Endothelial cell of umbilical vein (primary cell): ENCODE measurements around the gene CARD10. TPM values are rescaled to one million over a fixed set of nuclear protein-coding genes. Genes with fewer than 3 reads are reported as not detected.

Experiments used
- BruUV-seq: library from RNA; stranded (reverse); fragments of 400-500 nt; replicated peaks from 2 replicates; lab custom pipeline; 2021; lab: Mats Ljungman, UMichigan
- CTCF ChIA-PET: fragments of 300-600, 350-600 bp; sonication (Branson Sonifier 250); formaldehyde crosslinking; loops from one replicate; lab custom pipeline; 2021; ENCODE audit warnings: antibody characterized with exemption, inconsistent platforms; lab: Charles Lee
- POLR2A ChIA-PET: fragments of 300-600, 350-600 bp; sonication (Branson Sonifier 250); formaldehyde crosslinking; loops from one replicate; lab custom pipeline; 2021; ENCODE audit warnings: antibody characterized with exemption, inconsistent platforms; lab: Charles Lee
- DNase-seq: peaks from one replicate; pipeline ENCODE4 v3.0.0-alpha.2; 2011; ENCODE audit warnings: low read depth, low spot score
- FAIRE-seq: peaks from 2 replicates; lab custom pipeline; 2011; peaks lifted over from hg19 to GRCh38; lab: Jason Lieb, UNC
- H2AFZ ChIP-seq: 2 replicates; pipeline ENCODE4 v1.6.0; 2012; ENCODE audit warnings: low read depth, low read length, control low read depth, inconsistent platforms
- H3K27ac ChIP-seq: 2 replicates; pipeline ENCODE4 v1.5.1; 2011; ENCODE audit warnings: low read depth, mild to moderate bottlenecking, control low read depth, low read length, moderate library complexity; ENCODE audit not compliant: insufficient read depth
- H3K27me3 ChIP-seq, 2 experiments: 2 replicates each; pipeline versions ENCODE4 v1.6.0 to v1.6.1; 2011; ENCODE audit warnings: low read length in 2 of 2, mixed read lengths in 1 of 2; ENCODE audit not compliant: control insufficient read depth in 2 of 2, insufficient read depth in 2 of 2
- H3K36me3 ChIP-seq, 2 experiments: 2 replicates in 1 of 2; 3 replicates in 1 of 2; pipeline ENCODE4 v1.5.1; 2011; ENCODE audit warnings: low read length in 2 of 2, mild to moderate bottlenecking in 1 of 2, moderate library complexity in 1 of 2; ENCODE audit not compliant: control insufficient read depth in 2 of 2, insufficient read depth in 2 of 2; ENCODE audit errors: extremely low read depth in 1 of 2
- H3K4me1 ChIP-seq: 3 replicates; pipeline ENCODE4 v1.5.1; 2011; ENCODE audit warnings: mild to moderate bottlenecking, low read length; ENCODE audit not compliant: control insufficient read depth, insufficient read depth; ENCODE audit errors: extremely low read depth
- H3K4me2 ChIP-seq: 2 replicates; pipeline ENCODE4 v1.6.1; 2011; ENCODE audit warnings: low read length, control low read depth, mixed read lengths; ENCODE audit not compliant: insufficient read depth
- H3K4me3 ChIP-seq, 3 experiments: fragments of 200-600 bp in 1 of 3; sonication (generic), shearing (Covaris generic) in 1 of 3; replicated peaks in 1 of 3; 2 replicates each; pipeline ENCODE4 v1.5.1; 2011 to 2016; ENCODE audit warnings: control low read depth in 3 of 3, low read length in 3 of 3, mild to moderate bottlenecking in 2 of 3, inconsistent platforms in 1 of 3, low read depth in 1 of 3, moderate library complexity in 1 of 3; ENCODE audit not compliant: insufficient read depth in 1 of 3
- H3K79me2 ChIP-seq: 2 replicates; pipeline ENCODE4 v1.6.0; 2012; ENCODE audit warnings: low read length, inconsistent platforms; ENCODE audit not compliant: control insufficient read depth, insufficient read depth
- H3K9ac ChIP-seq: replicated peaks from 2 replicates; pipeline ENCODE3; 2011; ENCODE audit warnings: low read length, control low read depth; ENCODE audit not compliant: insufficient read depth; ENCODE audit errors: extremely low read depth
- H3K9me1 ChIP-seq: replicated peaks from 3 replicates; pipeline ENCODE4 v1.6.0; 2011; ENCODE audit warnings: mild to moderate bottlenecking, low read length; ENCODE audit not compliant: control insufficient read depth, insufficient read depth; ENCODE audit errors: extremely low read depth
- H3K9me3 ChIP-seq: replicated peaks from 2 replicates; pipeline ENCODE4 v1.5.1; 2012; ENCODE audit warnings: low read length, inconsistent platforms; ENCODE audit not compliant: control insufficient read depth, insufficient read depth
- H4K20me1 ChIP-seq: replicated peaks from 2 replicates; pipeline ENCODE3; 2011; ENCODE audit warnings: mild to moderate bottlenecking, low read length; ENCODE audit not compliant: control insufficient read depth, insufficient read depth; ENCODE audit errors: extremely low read depth
- EZH2 ChIP-seq: IDR thresholded peaks from 2 replicates; pipeline ENCODE4 v1.6.1; 2012; ENCODE audit warnings: borderline replicate concordance, low read depth, mild to moderate bottlenecking, moderate library complexity, low read length, inconsistent platforms; ENCODE audit not compliant: severe bottlenecking
- FOS ChIP-seq: IDR thresholded peaks from 2 replicates; pipeline ENCODE4 v1.6.1; 2011; ENCODE audit warnings: mild to moderate bottlenecking, low read length, moderate library complexity, borderline replicate concordance; ENCODE audit not compliant: insufficient read depth
- GATA2 ChIP-seq: IDR thresholded peaks from 2 replicates; pipeline ENCODE4 v1.7.0; 2011; ENCODE audit warnings: low read depth, mild to moderate bottlenecking, moderate library complexity, mixed read lengths, low read length; ENCODE audit not compliant: insufficient read length, insufficient read depth
- JUN ChIP-seq: IDR thresholded peaks from 2 replicates; pipeline ENCODE4 v1.6.1; 2011; ENCODE audit warnings: borderline replicate concordance, low read depth; ENCODE audit not compliant: insufficient read length, insufficient read depth
- MAX ChIP-seq: IDR thresholded peaks from 2 replicates; pipeline ENCODE4 v1.6.1; 2011; ENCODE audit not compliant: insufficient read depth, insufficient read length
- MYC ChIP-seq: IDR thresholded peaks from one replicate; pipeline ENCODE4 v1.6.1; 2011; ENCODE audit warnings: mild to moderate bottlenecking, low read depth, low read length
- POLR2A ChIP-seq: IDR thresholded peaks from 2 replicates; pipeline ENCODE4 v1.6.1; 2012; ENCODE audit warnings: low read depth, mild to moderate bottlenecking, control low read depth, low read length
- POLR2AphosphoS5 ChIP-seq: IDR thresholded peaks from 2 replicates; pipeline ENCODE4 v1.6.1; 2012; ENCODE audit warnings: low read depth, mild to moderate bottlenecking, control low read depth, low read length, moderate library complexity; ENCODE audit not compliant: insufficient read depth
- dilution Hi-C: fragments of 300-500 bp; cut with MboI; formaldehyde crosslinking; loops from one replicate; pipeline ENCODE4 v1.15.0; 2019; ENCODE audit warnings: low sequenced_read_pairs; ENCODE audit not compliant: extremely low pct_ligation_motif_present
- intact Hi-C: fragments of 100-400 bp; cut with micrococcal nuclease; formaldehyde crosslinking; loops from one replicate; pipeline ENCODE4 v1.10.0; 2022
- polyA plus RNA-seq, 4 experiments: library from polyadenylated mRNA; depleted of rRNA in 3 of 4; stranded (reverse) in 3 of 4; unstranded in 1 of 4; fragments of >200 nt; gene quantifications; 2 replicates each; pipeline versions ENCODE4 v1.2.1 to v1.2.3, GENCODE V29; 2011 to 2012; ENCODE audit warnings: missing spikeins in 1 of 4
- total RNA-seq: library from RNA; stranded (reverse); gene quantifications from 2 replicates; pipeline ENCODE4 v1.2.3, GENCODE V29; 2021
- TF ChIP-seq, protein P1 (sequence below), 2 donors: IDR thresholded peaks; 1 replicate in 1 of 2; 2 replicates in 1 of 2; pipeline ENCODE4 v1.5.1; 2011; ENCODE audit warnings: low read length in 2 of 2, mild to moderate bottlenecking in 2 of 2, moderate library complexity in 2 of 2, control low read depth in 1 of 2, inconsistent platforms in 1 of 2, low read depth in 1 of 2; ENCODE audit not compliant: insufficient read depth in 1 of 2; ENCODE audit errors: extremely low read depth in 1 of 2

CARD10 gene
- total and polyA plus RNA-seq, 2 donors (not counting 3 experiments of a cell fraction or from before 2014, with no cell fraction given): 36.1 to 39.5 TPM

DNA sequence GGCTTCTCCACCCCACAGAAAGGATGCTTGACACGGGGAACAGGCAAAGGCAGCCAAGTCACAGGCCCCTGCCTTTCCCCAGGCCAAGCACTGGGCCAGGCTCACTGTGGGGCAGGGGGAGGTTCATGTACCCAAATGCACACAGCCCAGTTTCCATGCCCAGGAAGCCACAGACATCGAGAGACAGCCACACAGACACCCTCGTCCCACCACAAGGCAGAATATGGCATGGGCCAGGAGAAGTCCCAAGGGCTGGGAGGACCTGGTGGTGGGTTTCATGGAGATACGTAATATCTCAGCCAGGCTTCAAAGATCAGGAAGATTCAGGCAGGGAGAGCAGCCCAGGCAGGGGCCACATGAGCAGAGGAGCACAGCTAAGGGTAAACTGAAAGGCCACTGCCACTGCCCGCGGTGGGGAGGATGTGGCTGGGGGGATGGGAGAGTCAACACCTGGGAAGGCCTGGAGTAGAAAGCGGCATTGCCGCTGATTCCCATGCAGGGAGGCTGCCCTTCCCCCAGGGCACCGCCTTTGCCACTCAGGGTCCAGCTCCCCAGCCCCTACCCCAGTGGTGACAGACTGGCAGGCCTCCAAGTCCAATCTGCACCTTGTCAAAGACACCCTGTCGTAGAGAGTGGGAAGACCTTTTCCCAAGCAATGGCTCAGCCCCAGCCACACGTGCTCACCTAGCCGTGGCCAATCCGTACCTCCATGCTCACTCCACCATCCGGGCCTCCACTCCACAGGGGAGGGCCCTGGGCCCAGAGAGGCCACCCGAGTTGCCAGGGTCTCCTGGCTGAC is 30.7 kb downstream of the CARD10 start:
- intact Hi-C loops (no loop called here), dilution Hi-C loops (no loop called here)
- Histone ChIP-seq H3K27me3 (no peaks in the 10 kb centered on the region), H3K9ac (no peak overlapping the region), H3K79me2 (peaks cover 21% of the 10 kb centered on the region), H2AFZ (no peak overlapping the region), H3K4me2 (no peak overlapping the region), H3K4me1 (peaks cover 23% of the 10 kb centered on the region), H3K36me3 (peaks cover 0 to 22% of the 10 kb centered on the region in 2 experiments), H3K27ac (no peak overlapping the region), H3K9me3 (no peaks in the 10 kb centered on the region), H3K4me3 (no peak overlapping the region), H4K20me1 (no peaks in the 10 kb centered on the region), H3K9me1 (no peaks in the 10 kb centered on the region)
- no peak for DNase-seq
- BruUV-seq: no TSS peak
- POLR2A ChIA-PET: no interaction called here
- CTCF ChIA-PET: interaction anchor here (1.7 to 1.8 kb wide), 2 partner anchors 10 to 16 kb away, joined by 5 to 6 read pairs; no protein-coding TSS in a partner anchor
- no peak for FAIRE-seq
- TF ChIP-seq EZH2 (no peak), FOS (no peak), POLR2AphosphoS5 (no peak), MYC (no peak), POLR2A (no peak), JUN (no peak), MAX (no peak), GATA2 (no peak)
- TF ChIP-seq, protein P1, sequence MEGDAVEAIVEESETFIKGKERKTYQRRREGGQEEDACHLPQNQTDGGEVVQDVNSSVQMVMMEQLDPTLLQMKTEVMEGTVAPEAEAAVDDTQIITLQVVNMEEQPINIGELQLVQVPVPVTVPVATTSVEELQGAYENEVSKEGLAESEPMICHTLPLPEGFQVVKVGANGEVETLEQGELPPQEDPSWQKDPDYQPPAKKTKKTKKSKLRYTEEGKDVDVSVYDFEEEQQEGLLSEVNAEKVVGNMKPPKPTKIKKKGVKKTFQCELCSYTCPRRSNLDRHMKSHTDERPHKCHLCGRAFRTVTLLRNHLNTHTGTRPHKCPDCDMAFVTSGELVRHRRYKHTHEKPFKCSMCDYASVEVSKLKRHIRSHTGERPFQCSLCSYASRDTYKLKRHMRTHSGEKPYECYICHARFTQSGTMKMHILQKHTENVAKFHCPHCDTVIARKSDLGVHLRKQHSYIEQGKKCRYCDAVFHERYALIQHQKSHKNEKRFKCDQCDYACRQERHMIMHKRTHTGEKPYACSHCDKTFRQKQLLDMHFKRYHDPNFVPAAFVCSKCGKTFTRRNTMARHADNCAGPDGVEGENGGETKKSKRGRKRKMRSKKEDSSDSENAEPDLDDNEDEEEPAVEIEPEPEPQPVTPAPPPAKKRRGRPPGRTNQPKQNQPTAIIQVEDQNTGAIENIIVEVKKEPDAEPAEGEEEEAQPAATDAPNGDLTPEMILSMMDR (IDR thresholded peaks at IDR 0.05; ENCODE audit: extremely low read depth in 1 of 2, insufficient read depth in 1 of 2, low read depth in 1 of 2, low read length in 2 of 2): no peak
